GM19240 (cell line): Measurements from ENCODE around the gene SPATA6.
"Not testable (repeated sequence)": the region's sequence is repeated elsewhere in the genome, so short reads cannot be mapped to it uniquely, and the experiment has no call there.

ENCODE experiments used
- DNase-seq: peaks from one replicate; pipeline ENCODE4 v3.0.0; 2011; ENCODE audit warnings: low spot score; ENCODE audit not compliant: insufficient read length

Gene SPATA6

GRCh38 chr1:48462716-48463302 is 9.2 kb downstream of the SPATA6 start:
- no peak for DNase-seq

- no peak for DNase-seq
Measured at GRCh38 chr1:48450505-48450904, 21.5 kb downstream of the SPATA6 start.

GRCh38 chr1:48448932-48449331 is 23.1 kb downstream of the SPATA6 start:
- no peak for DNase-seq

GRCh38 chr1:48444186-48444585 is 27.8 kb downstream of the SPATA6 start:
- not testable (repeated sequence) for DNase-seq

- DNase-seq = no peak
Measured at GRCh38 chr1:48442864-48443619, 29.0 kb downstream of the SPATA6 start.

- DNase-seq = not testable (repeated sequence)
Measured at GRCh38 chr1:48440786-48441185, 31.2 kb downstream of the SPATA6 start.

GRCh38 chr1:48439380-48439779 is 32.6 kb downstream of the SPATA6 start:
- no peak for DNase-seq

GRCh38 chr1:48437379-48437778 is 34.6 kb downstream of the SPATA6 start:
- not testable (repeated sequence) for DNase-seq

- DNase-seq = not testable (repeated sequence)
Measured at GRCh38 chr1:48435312-48436002, 36.5 kb downstream of the SPATA6 start.

GRCh38 chr1:48430832-48431231 is 41.2 kb downstream of the SPATA6 start:
- no peak for DNase-seq

GRCh38 chr1:48422009-48422408 is 50.0 kb downstream of the SPATA6 start:
- no peak for DNase-seq

- DNase-seq = no peak
Measured at GRCh38 chr1:48418742-48419141, 53.3 kb downstream of the SPATA6 start.

GRCh38 chr1:48415050-48415449 is 57.0 kb downstream of the SPATA6 start:
- no peak for DNase-seq

- DNase-seq = no peak
Measured at GRCh38 chr1:48414264-48414663, 57.7 kb downstream of the SPATA6 start.

- DNase-seq = no peak
Measured at GRCh38 chr1:48405940-48406339, 66.1 kb downstream of the SPATA6 start.

GRCh38 chr1:48405400-48405799 is 66.6 kb downstream of the SPATA6 start:
- DNase-seq = no peak

GRCh38 chr1:48402599-48402998 is 69.4 kb downstream of the SPATA6 start:
- no peak for DNase-seq

GRCh38 chr1:48396208-48396607 is 75.8 kb downstream of the SPATA6 start:
- no peak for DNase-seq

GRCh38 chr1:48391926-48392325 is 80.1 kb downstream of the SPATA6 start:
- no peak for DNase-seq

GRCh38 chr1:48387409-48387808 is 84.6 kb downstream of the SPATA6 start:
- DNase-seq = no peak

GRCh38 chr1:48374785-48375184 is 97.2 kb downstream of the SPATA6 start:
- DNase-seq = no peak

- no peak for DNase-seq
Measured at GRCh38 chr1:48371598-48371997, 100.4 kb downstream of the SPATA6 start.
